ENCODE data around the gene CLCN6.

CLCN6 gene

GRCh38 chr1:11806307-11806936 is 431 bp downstream of the CLCN6 start (continued):
- TF ChIP-seq ZBTB6 (tag by site-specific recombination; IDR thresholded peaks at IDR 0.05) (no peak), ZNF610 (tag by site-specific recombination; IDR thresholded peaks at IDR 0.05; ENCODE audit: borderline replicate concordance) (0 out of 2 replicates have a peak, but pooled peaks have one; percentile 5), KLF10 (tag by site-specific recombination; IDR thresholded peaks at IDR 0.05) (peak; percentile 51; the same call in 1 of the 2 replicates), ZNF776 (tag by site-specific recombination; IDR thresholded peaks at IDR 0.05; ENCODE audit: borderline replicate concordance) (no peak), SCRT1 (tag by site-specific recombination; IDR thresholded peaks at IDR 0.05; ENCODE audit: borderline replicate concordance) (peak; percentile 65; the same call in 1 of the 2 replicates), ZNF76 (tag by site-specific recombination; IDR thresholded peaks at IDR 0.05; ENCODE audit: borderline replicate concordance, low read depth) (peak; percentile 45; the same call in 1 of the 2 replicates), ZNF561 (tag by site-specific recombination; IDR thresholded peaks at IDR 0.05; ENCODE audit: borderline replicate concordance) (0 out of 2 replicates have a peak, but pooled peaks have one; percentile 1), ZFP69B (tag by site-specific recombination; IDR thresholded peaks at IDR 0.05) (peak; percentile 90), ZNF24 (tag by site-specific recombination; IDR thresholded peaks at IDR 0.05) (0 out of 2 replicates have a peak, but pooled peaks have one; percentile 8), ZNF335 (tag by site-specific recombination; conservative IDR thresholded peaks at IDR 0.05) (peak; percentile 90; the same call in 1 of the 2 replicates), ZNF692 (tag by site-specific recombination; IDR thresholded peaks at IDR 0.05) (peak; percentile 87)

GRCh38 chr1:11807133-11807532 is 1.1 kb downstream of the CLCN6 start:
- peak overlapping the region; percentile 97; the same call in 1 of the 2 replicates for H3K4me3 ChIP-seq (ENCODE audit: low read depth, low read length)
- no peak overlapping the region for H3K27ac ChIP-seq (ENCODE audit: extremely low read depth, low read depth, low read length)
- peaks cover 4 to 58% of the 10 kb centered on the region in 2 experiments for H3K36me3 ChIP-seq (ENCODE audit: control insufficient read depth in 2 of 2, insufficient read depth in 1 of 2, low read length in 2 of 2)
- TF ChIP-seq ZNF23 (tag by site-specific recombination; IDR thresholded peaks at IDR 0.05; ENCODE audit: borderline replicate concordance) (no peak), ZNF423 (tag by site-specific recombination; IDR thresholded peaks at IDR 0.05) (no peak), SP2 (tag by site-specific recombination; IDR thresholded peaks at IDR 0.05) (no peak), ZBTB1 (tag by site-specific recombination; IDR thresholded peaks at IDR 0.05) (no peak), ZNF768 (tag by site-specific recombination; IDR thresholded peaks at IDR 0.05) (no peak), SALL2 (tag by site-specific recombination; IDR thresholded peaks at IDR 0.05; ENCODE audit: borderline replicate concordance) (no peak), ZNF521 (tag by site-specific recombination; IDR thresholded peaks at IDR 0.05) (no peak)
- H3K4me1 ChIP-seq (ENCODE audit: control insufficient read depth, insufficient read depth, low read length) = peaks cover 4% of the 10 kb centered on the region
- H3K9me3 ChIP-seq (ENCODE audit: control insufficient read depth, insufficient read depth, low read depth, low read length) = no peaks in the 10 kb centered on the region
- POLR2A ChIA-PET = interaction anchor here (0.9 to 1.6 kb wide), 4 partner anchors 9 to 104 kb away, joined by 3 to 8 read pairs (median 4); no protein-coding TSS in a partner anchor
- CTCF ChIA-PET = interaction anchor here (0.6 to 0.7 kb wide), 2 partner anchors 103 to 422 kb away, joined by 3 to 4 read pairs; no protein-coding TSS in a partner anchor

- no peak overlapping the region for H3K4me3 ChIP-seq (ENCODE audit: low read depth, low read length)
- ChIA-PET CTCF (interaction anchor here (0.7 kb wide), 1 partner anchor 266 kb away, joined by 3 read pairs; no protein-coding TSS in a partner anchor), POLR2A (no interaction called here)
- peaks cover 18 to 86% of the 10 kb centered on the region in 2 experiments for H3K36me3 ChIP-seq (ENCODE audit: control insufficient read depth in 2 of 2, insufficient read depth in 1 of 2, low read length in 2 of 2)
- H3K27ac ChIP-seq (ENCODE audit: extremely low read depth, low read depth, low read length) = no peak overlapping the region
- no peaks in the 10 kb centered on the region for H3K4me1 ChIP-seq (ENCODE audit: control insufficient read depth, insufficient read depth, low read length)
- no peaks in the 10 kb centered on the region for H3K9me3 ChIP-seq (ENCODE audit: control insufficient read depth, insufficient read depth, low read depth, low read length)
- no peak for TF ChIP-seq ZIC2 (tag by site-specific recombination; IDR thresholded peaks at IDR 0.05)
- TF ChIP-seq ZNF398 (tag by site-specific recombination; IDR thresholded peaks at IDR 0.05) = no peak
- no peak for TF ChIP-seq ZNF174 (tag by site-specific recombination; IDR thresholded peaks at IDR 0.05)
- no peak for TF ChIP-seq ZNF660 (tag by site-specific recombination; IDR thresholded peaks at IDR 0.05)
- no peak for TF ChIP-seq ZNF513 (tag by site-specific recombination; IDR thresholded peaks at IDR 0.05)
- no peak for TF ChIP-seq OSR2 (tag by site-specific recombination; IDR thresholded peaks at IDR 0.05)
- no peak for TF ChIP-seq ZNF112 (tag by site-specific recombination; IDR thresholded peaks at IDR 0.05)
- TF ChIP-seq ZNF624 (tag by site-specific recombination; IDR thresholded peaks at IDR 0.05) = no peak
- TF ChIP-seq ZBTB6 (tag by site-specific recombination; IDR thresholded peaks at IDR 0.05) = no peak
Measured at GRCh38 chr1:11813021-11813420, 7.0 kb downstream of the CLCN6 start.

Data from HEK293 (cell line).